Endothelial cell (in vitro differentiated cells): ENCODE data around the gene PKLR. TPM values are rescaled to one million over a fixed set of nuclear protein-coding genes. Genes with fewer than 3 reads are reported as not detected.
A peak's percentile ranks its signal among the peaks of the same experiment; 100 is the strongest.

Experiments used
- DNase-seq: peaks from one replicate; pipeline ENCODE4 v3.0.0; 2021; ENCODE audit warnings: low spot score
- H3K27ac Mint-ChIP-seq: one replicate; pipeline ENCODE4 v1.8.0; 2021; ENCODE audit warnings: mixed read lengths, inconsistent platforms; ENCODE audit not compliant: unreplicated experiment
- H3K27me3 Mint-ChIP-seq: one replicate; pipeline ENCODE4 v1.8.0; 2021; ENCODE audit warnings: mild to moderate bottlenecking, moderate library complexity, mixed read lengths, inconsistent platforms; ENCODE audit not compliant: unreplicated experiment
- H3K36me3 Mint-ChIP-seq: one replicate; pipeline ENCODE4 v1.8.0; 2021; ENCODE audit warnings: mild to moderate bottlenecking, low read depth, mixed read lengths, inconsistent platforms; ENCODE audit not compliant: unreplicated experiment
- H3K4me1 Mint-ChIP-seq: one replicate; pipeline ENCODE4 v1.8.0; 2021; ENCODE audit warnings: mild to moderate bottlenecking, mixed read lengths, inconsistent platforms; ENCODE audit not compliant: unreplicated experiment
- H3K4me3 Mint-ChIP-seq: one replicate; pipeline ENCODE4 v1.8.0; 2021; ENCODE audit warnings: mild to moderate bottlenecking, mixed read lengths, inconsistent platforms; ENCODE audit not compliant: unreplicated experiment
- H3K9me3 Mint-ChIP-seq: one replicate; pipeline ENCODE4 v1.8.0; 2021; ENCODE audit warnings: mixed read lengths, inconsistent platforms; ENCODE audit not compliant: unreplicated experiment
- total RNA-seq: library from RNA; stranded (reverse); fragmentation: NEBNext Ultra II Directional; extraction: Animal tissue kit (Norgen Biotek cat#: 25700); gene quantifications from one replicate; pipeline ENCODE4 v1.2.1, GENCODE V29; 2021; ENCODE audit not compliant: unreplicated experiment
- TF ChIP-seq, protein P1 (sequence below): fragments of 200-600 bp; sonication (generic); IDR thresholded peaks from one replicate; pipeline ENCODE4 v1.5.0; 2021; ENCODE audit warnings: antibody characterized with exemption; ENCODE audit not compliant: unreplicated experiment

PKLR gene
- total RNA-seq, 1 donor from 2014 or later = not detected

DNA sequence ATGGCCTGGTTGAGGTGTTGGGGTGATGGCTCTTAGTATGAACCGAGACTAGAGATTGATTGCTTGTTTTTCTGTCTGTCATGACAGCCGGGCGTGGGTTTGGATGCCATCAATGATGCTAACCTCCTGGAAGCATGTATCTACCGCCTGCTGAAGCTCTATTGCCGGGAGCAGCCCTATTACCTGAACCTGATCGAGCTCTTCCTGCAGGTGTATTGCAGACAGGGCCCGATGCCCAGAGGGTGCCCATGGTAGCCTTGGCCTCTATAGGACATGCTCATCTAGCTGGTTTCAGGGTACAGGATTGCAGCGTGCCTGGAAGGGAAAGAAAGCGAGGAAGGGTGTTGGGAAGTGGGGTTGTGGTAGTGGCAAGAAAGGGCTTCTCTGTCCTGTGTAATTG is 16.8 kb upstream of the PKLR start:
- Mint-ChIP-seq H3K4me3 (peak overlapping the region; percentile 67), H3K27ac (no peak overlapping the region), H3K27me3 (peaks cover 6% of the 10 kb centered on the region), H3K36me3 (peaks cover 33% of the 10 kb centered on the region), H3K4me1 (peaks cover 47% of the 10 kb centered on the region), H3K9me3 (no peaks in the 10 kb centered on the region)
- no peak for DNase-seq
- TF ChIP-seq, protein P1, sequence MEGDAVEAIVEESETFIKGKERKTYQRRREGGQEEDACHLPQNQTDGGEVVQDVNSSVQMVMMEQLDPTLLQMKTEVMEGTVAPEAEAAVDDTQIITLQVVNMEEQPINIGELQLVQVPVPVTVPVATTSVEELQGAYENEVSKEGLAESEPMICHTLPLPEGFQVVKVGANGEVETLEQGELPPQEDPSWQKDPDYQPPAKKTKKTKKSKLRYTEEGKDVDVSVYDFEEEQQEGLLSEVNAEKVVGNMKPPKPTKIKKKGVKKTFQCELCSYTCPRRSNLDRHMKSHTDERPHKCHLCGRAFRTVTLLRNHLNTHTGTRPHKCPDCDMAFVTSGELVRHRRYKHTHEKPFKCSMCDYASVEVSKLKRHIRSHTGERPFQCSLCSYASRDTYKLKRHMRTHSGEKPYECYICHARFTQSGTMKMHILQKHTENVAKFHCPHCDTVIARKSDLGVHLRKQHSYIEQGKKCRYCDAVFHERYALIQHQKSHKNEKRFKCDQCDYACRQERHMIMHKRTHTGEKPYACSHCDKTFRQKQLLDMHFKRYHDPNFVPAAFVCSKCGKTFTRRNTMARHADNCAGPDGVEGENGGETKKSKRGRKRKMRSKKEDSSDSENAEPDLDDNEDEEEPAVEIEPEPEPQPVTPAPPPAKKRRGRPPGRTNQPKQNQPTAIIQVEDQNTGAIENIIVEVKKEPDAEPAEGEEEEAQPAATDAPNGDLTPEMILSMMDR = no peak

GRCh38 chr1:155316922-155317321 is 15.7 kb upstream of the PKLR start:
- no peak for DNase-seq
- H3K4me3 Mint-ChIP-seq = peak overlapping the region; percentile 44
- H3K4me1 Mint-ChIP-seq = peaks cover 50% of the 10 kb centered on the region
- TF ChIP-seq, protein P1 = no peak
- peaks cover 6% of the 10 kb centered on the region for H3K27me3 Mint-ChIP-seq
- H3K36me3 Mint-ChIP-seq = peaks cover 40% of the 10 kb centered on the region
- H3K9me3 Mint-ChIP-seq = no peaks in the 10 kb centered on the region
- no peak overlapping the region for H3K27ac Mint-ChIP-seq

DNA sequence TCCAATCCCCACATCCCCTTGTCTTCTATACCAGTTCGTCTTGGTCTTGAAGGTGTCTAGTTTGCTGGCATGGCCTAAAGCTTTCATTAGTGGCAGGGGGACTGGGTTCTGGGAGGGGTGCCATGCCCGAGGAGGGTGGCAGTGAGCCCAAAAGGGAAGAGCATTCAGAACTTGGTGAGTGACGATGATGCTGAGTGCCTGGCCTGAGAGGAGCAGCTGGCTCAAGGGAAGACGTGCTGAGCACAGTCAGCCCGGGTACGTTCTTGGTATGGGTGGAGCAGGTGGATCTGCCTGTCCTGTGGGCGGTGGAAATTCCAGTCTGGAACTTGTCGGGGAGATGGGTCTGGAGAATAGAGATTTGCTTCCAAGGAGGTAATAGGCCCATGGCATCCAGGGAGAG is 12.0 kb upstream of the PKLR start:
- Mint-ChIP-seq H3K27ac (peak overlapping the region; percentile 21), H3K4me1 (peaks cover 50% of the 10 kb centered on the region), H3K4me3 (peak overlapping the region; percentile 54), H3K27me3 (peaks cover 26% of the 10 kb centered on the region), H3K9me3 (no peaks in the 10 kb centered on the region), H3K36me3 (peaks cover 44% of the 10 kb centered on the region)
- TF ChIP-seq, protein P1 = no peak
- no peak for DNase-seq

- peaks cover 32% of the 10 kb centered on the region for H3K27me3 Mint-ChIP-seq
- H3K36me3 Mint-ChIP-seq = peaks cover 29% of the 10 kb centered on the region
- peaks cover 45% of the 10 kb centered on the region for H3K4me1 Mint-ChIP-seq
- TF ChIP-seq, protein P1 = peak; percentile 12
- H3K4me3 Mint-ChIP-seq = peak overlapping the region; percentile 99
- H3K9me3 Mint-ChIP-seq = no peaks in the 10 kb centered on the region
- H3K27ac Mint-ChIP-seq = peak overlapping the region; percentile 100
- DNase-seq = peak; percentile 41
Measured at GRCh38 chr1:155309423-155310021, 8.3 kb upstream of the PKLR start.
